ENCODE data around the gene LMO3. TPM values are rescaled to one million over a fixed set of nuclear protein-coding genes. Genes with fewer than 3 reads are reported as not detected.

Gene LMO3
- total and polyA plus RNA-seq, 2 donors (not counting 3 experiments of a cell fraction or from before 2014, with no cell fraction given), result not detected

GRCh38 chr12:16602412-16602811 is 3.5 kb downstream of the LMO3 start:
- no peak for FAIRE-seq
- CTCF ChIA-PET, result interaction anchor here (0.5 to 1.2 kb wide), 3 partner anchors 9 to 1327 kb away, joined by 3 to 5 read pairs (median 4); no protein-coding TSS in a partner anchor
- no peaks in the 10 kb centered on the region for H4K20me1 ChIP-seq (replicated peaks; ENCODE audit: control insufficient read depth, extremely low read depth, insufficient read depth, low read length)
- intact Hi-C loops (cut with micrococcal nuclease), result no loop called here
- no peak overlapping the region for H3K27ac ChIP-seq (ENCODE audit: insufficient read depth, low read depth, low read length)
- H3K9me3 ChIP-seq (replicated peaks; ENCODE audit: control insufficient read depth, insufficient read depth, low read length), result no peaks in the 10 kb centered on the region
- H3K27me3 ChIP-seq (ENCODE audit: control insufficient read depth in 2 of 2, insufficient read depth in 2 of 2, low read length in 2 of 2), result peaks cover 11 to 26% of the 10 kb centered on the region in 2 experiments
- DNase-seq (ENCODE audit: low read depth, low spot score), result no peak
- no peaks in the 10 kb centered on the region for H3K9me1 ChIP-seq (replicated peaks; ENCODE audit: control insufficient read depth, extremely low read depth, insufficient read depth, low read length)
- H3K4me3 ChIP-seq (replicated peaks in 1 of 3; ENCODE audit: insufficient read depth in 1 of 3, low read depth in 1 of 3, low read length in 3 of 3), result no peak overlapping the region
- H3K4me2 ChIP-seq (ENCODE audit: insufficient read depth, low read length), result no peak overlapping the region
- no peak overlapping the region for H2AFZ ChIP-seq (ENCODE audit: low read depth, low read length)
- dilution Hi-C loops (cut with MboI; ENCODE audit: extremely low pct_ligation_motif_present, low sequenced_read_pairs), result no loop called here
- POLR2A ChIA-PET, result no interaction called here
- no TSS peak for BruUV-seq (replicated peaks)
- H3K36me3 ChIP-seq (ENCODE audit: control insufficient read depth in 2 of 2, extremely low read depth in 1 of 2, insufficient read depth in 2 of 2, low read length in 2 of 2), result no peaks in the 10 kb centered on the region
- H3K9ac ChIP-seq (replicated peaks; ENCODE audit: extremely low read depth, insufficient read depth, low read length), result no peak overlapping the region
- no peaks in the 10 kb centered on the region for H3K4me1 ChIP-seq (ENCODE audit: control insufficient read depth, extremely low read depth, insufficient read depth, low read length)
- TF ChIP-seq POLR2AphosphoS5 (IDR thresholded peaks at IDR 0.05; ENCODE audit: insufficient read depth, low read depth, low read length) (no peak), POLR2A (IDR thresholded peaks at IDR 0.05; ENCODE audit: low read depth, low read length) (no peak), CTCF (IDR thresholded peaks at IDR 0.05; ENCODE audit: extremely low read depth in 1 of 2, insufficient read depth in 1 of 2, low read depth in 1 of 2, low read length in 2 of 2) (no peak), EZH2 (IDR thresholded peaks at IDR 0.05; ENCODE audit: borderline replicate concordance, low read depth, low read length, severe bottlenecking) (no peak), JUN (IDR thresholded peaks at IDR 0.05; ENCODE audit: borderline replicate concordance, insufficient read depth, insufficient read length, low read depth) (no peak), GATA2 (IDR thresholded peaks at IDR 0.05; ENCODE audit: insufficient read depth, insufficient read length, low read depth, low read length) (no peak), MAX (IDR thresholded peaks at IDR 0.05; ENCODE audit: insufficient read depth, insufficient read length) (no peak), FOS (IDR thresholded peaks at IDR 0.05; ENCODE audit: borderline replicate concordance, insufficient read depth, low read length) (no peak), MYC (IDR thresholded peaks at IDR 0.05; ENCODE audit: low read depth, low read length) (no peak)
- H3K79me2 ChIP-seq (ENCODE audit: control insufficient read depth, insufficient read depth, low read length), result no peaks in the 10 kb centered on the region

Measured in endothelial cell of umbilical vein (primary cell).